NCI-H748 (cell line): ENCODE data around the gene WDR36.

Source experiments
- DNase-seq: peaks from one replicate; lab custom pipeline; 2025; ENCODE audit not compliant: unreplicated experiment; lab: John Stamatoyannopoulos, UW

Gene WDR36

DNA sequence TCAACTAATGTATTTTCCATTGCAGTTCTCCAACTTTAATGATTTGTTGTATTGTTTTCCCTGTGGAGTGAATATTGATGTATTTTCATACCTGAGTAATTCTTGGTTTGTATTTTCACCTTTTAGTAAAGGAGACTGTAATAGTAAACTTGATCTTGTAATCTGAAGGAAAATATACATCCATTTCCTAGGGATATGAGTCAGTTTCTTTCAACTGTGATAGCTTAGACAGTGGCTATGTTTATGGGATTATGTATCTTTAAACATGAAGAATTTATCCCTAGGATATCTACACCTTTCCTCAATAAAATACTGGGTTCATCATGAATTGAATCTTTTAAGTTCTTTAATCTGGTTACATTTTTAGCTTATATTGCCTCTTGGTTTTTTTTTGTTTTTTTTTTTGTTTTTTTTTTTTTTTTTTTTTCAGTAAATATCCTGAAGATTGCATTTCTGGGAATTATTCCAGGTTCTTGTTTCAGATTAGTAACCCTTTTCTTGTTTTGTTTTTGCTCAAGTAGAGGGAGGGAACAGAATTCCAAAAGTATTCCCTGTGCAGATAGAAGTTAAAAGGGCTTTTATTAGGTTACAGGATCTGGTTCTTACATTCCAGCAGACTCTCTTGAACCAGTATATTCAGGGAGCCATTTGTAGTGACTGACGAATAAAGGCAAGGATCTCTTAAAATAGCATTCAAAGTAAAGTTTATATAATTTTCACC lies 7.1 kb downstream of the WDR36 start:
- DNase-seq, result no peak

DNA sequence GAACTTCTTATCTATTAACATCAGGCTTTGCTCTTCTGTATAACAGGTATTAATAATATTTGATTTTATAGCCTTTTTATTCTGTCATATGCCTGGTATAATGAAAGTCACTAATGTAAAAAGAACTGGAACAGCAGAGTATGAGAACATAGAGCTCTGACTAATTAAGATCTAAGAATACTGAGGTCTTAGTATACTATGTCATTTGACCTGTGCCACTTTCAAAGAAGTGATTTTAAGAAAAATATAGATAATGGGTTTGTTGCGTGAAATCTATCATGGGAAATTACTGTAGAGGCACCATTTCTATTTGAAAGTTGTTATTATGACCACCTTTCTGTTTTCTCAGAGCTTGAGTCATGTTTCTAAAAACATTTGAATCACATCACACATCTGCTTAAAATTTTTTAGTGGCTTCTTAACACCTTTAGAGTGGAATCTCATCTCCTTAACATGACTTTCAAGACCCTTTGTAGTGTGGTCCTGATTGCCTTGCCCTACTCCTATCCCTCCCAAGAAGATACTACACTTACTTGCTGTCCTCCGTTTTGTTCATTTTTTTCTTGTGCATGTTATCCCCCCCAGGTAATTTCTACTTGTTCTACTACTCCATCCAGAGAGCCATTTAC lies 14.3 kb downstream of the WDR36 start:
- DNase-seq, result no peak

DNA sequence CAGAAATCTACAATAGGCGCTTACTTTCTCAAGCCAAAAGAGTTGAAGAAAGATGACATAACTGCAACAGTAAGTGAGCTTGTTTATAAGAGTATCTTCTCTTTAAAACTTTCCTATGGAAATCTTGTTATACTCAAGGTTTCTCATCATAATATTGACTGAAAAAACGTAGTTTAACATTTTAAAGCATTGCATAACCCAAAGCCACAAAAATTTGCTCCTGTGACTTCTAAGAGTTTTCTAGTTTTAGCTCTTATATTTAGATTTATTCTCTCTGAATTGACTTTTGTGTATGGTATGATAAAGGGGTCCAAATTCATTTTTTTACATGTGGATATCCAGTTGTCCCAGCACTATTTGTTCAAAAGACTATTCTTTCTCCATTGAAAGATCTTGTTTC lies 15.2 kb downstream of the WDR36 start:
- no peak for DNase-seq

DNA sequence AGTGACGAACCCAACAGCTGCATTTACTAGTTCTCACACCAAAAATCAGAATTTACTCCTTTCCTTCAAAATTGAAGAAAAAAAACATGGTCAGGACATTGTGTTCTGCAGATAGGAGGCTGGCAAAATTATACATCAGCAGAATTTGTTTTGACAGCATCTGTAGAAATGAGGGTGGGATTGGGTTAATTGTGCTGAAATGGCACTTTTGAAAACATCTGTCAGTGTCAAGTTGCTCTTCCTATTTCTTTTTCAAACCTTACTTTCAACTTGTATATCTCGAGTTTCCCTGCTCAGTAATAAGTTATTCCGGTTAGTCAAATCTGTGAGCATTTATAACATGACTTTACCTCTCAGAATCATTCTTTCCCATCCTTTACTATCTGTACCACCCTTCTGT lies 19.8 kb downstream of the WDR36 start:
- DNase-seq, result no peak

DNA sequence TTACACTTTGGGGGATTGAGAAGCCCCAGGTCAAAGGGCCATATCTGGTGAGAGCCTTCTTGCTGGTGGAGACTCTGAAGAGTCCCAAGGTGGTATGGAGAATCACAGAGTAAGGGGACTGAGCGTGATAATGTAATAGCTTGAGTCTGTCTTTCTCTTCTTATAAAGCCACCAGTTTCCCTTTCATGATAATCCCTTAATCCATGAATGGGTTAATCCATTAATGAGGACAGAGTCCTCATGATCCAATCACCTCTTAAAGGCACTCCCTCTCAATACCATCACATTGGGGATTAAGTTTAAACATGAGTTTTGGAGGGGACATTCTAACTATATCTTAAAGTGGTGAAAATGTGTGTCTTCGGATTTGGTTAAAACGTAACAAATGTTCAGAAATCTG lies 21.5 kb downstream of the WDR36 start:
- no peak for DNase-seq

DNA sequence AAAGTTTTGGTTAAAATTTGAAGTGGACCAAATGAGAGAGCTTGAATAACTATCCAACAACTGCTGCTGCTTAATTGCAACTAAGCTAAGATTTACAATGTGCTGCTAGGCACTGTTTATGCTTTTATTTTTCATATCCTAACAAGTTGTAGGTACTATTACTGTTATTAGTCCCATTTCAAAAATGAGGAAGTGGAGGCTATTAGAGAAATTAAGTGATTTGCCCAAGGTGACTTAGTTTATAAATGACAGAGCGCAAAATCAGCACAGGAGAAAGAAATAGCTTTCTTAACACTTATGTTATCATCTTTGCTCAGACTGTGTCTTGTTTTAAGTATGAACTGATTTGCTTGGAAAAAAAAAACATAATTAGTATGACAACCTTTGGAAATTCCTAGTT lies 23.1 kb downstream of the WDR36 start:
- DNase-seq, result no peak

DNA sequence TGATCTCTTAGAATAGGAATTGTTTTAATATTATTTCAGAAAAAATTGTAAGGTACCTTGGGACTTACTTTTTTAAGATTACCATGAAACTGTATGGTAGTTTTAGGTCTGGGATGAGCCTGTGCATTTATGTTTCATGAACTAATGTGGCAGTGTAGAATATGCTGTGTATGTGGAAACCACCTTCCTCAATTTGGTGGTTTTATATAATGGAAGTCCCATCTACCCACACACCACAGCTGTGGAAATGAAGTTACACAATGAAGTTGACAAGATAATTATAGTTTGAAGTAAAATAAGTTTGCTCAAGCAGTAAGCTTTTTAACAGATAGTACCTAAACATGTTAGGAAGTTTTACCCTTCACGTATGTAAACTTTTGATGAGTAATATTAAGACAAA lies 24.4 kb downstream of the WDR36 start:
- no peak for DNase-seq

DNA sequence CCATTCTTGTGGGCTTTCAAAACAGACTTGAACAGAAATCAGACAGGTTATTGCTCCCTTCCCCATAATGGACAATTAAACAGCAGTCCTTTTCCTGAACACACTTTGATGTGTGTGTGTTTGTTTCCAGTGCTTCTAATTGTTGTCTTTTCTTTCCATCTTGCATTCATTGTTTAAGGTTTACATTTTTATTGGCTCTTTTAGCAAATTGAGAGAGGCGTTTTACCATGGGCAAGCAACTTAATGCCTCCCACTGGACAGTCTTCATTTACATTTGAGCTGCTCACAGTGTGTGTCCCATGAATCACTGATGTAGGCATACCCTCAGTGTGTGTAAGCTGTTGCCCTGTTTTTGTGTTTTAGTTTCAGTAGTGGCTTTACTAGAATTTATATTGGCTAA lies 25.0 kb downstream of the WDR36 start:
- DNase-seq, result no peak

DNA sequence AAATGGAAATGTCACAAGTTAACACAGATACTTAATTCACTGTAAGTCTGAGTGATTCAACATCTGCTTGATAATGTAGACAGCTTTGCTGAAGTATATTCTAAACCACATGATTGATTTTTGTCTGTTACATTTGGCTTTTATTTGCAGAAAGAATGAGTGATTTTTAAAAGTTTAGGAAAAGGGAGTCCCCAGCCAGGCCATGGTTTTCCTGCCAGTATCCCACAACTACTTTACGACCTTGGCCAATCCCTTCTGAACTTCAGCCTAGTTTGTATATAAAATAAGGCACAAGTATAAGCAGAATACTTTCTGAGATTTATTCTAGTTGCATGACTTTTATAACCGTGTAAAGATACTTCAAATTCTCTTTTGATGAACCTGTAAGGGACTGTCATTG lies 27.1 kb downstream of the WDR36 start:
- DNase-seq, result no peak

DNA sequence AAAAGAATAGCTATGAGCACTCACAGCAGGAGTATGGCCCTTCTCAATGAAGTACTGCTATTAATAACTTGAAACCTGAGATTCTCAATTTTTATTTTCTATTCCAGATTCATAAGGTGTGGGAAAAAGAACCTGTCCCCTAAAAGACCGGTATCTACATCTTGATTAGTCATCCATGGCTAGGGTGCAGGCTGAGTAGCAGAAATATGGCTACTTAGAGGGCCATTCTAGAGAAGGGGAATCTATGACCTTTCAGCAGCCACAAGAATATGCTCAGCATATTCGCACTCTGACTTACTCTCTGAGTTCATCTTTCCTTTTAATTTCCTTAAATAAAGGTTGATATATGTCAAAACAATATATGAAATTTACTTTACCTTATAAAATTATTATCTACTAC lies 27.7 kb downstream of the WDR36 start:
- no peak for DNase-seq

DNA sequence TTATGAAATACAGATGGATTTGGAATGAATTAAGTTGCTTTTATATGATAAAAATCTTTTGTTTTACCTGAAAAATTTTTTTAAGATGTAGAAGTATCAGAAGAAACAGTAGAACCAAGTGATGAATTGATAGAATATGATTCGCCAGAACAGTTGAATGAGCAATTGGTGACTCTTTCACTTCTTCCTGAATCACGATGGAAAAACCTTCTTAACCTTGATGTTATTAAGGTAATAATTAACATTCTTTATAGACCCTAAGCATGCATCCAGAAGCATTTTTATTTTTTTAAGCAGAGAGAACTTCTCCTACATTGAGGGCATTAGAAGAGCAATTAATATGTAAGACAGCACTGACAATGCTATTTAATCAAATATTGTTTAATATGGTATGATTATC lies 28.8 kb downstream of the WDR36 start:
- no peak for DNase-seq

DNA sequence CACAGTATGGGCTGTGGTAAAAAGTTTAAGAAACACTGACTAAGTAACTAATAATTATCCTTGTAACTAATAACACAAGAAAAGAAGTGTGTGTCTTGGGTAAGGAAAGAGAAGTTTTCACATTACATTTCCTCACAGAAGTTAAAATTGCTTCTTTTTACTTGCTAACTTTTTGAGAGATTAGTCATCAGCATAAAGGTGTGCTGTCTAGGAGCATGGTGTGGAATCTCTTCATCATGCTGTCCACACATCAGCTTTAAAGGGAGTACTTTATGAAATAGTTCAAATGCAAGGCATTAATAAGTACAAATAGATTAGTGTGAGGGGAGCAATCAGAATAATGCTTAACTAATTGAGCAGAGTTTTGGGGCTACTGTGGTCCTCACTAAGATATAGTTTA lies 29.8 kb downstream of the WDR36 start:
- no peak for DNase-seq

DNA sequence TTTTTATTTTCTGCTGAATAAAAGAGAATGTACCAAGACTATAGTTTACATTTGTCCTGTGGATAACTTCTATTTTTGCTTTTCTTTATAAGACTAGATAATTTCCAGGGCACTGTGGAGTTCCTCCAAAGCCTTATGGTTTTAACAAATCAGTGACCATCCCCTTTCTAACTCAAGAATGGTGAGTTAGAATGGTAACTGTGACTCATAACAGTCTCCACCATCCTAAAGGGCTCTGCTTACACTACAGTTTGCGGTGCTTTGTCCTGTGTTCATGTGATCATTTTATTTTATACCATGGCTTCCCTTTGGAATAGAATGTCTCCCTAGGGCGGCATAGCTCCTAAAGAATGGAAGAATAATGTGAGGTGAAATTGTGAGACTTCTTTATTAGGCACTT lies 30.2 kb downstream of the WDR36 start:
- no peak for DNase-seq

DNA sequence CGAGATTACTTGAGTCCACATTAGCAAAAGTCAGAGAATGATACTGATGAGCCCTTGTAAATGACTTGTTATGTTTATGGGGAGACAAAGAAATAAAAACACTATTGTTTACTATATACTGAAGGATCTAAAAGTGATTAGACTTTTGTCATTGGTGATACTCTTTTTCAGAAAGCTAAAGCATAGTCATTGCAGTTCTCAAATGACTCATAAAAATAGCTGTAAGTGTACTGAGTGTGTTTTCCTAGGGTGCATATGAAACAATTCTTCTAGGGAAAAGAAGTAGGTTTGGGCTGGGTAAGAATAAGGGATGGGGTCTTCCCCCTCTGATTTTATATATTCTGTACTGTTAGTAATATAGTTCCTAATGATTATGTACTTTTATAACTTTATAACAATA lies 32.6 kb downstream of the WDR36 start:
- no peak for DNase-seq

DNA sequence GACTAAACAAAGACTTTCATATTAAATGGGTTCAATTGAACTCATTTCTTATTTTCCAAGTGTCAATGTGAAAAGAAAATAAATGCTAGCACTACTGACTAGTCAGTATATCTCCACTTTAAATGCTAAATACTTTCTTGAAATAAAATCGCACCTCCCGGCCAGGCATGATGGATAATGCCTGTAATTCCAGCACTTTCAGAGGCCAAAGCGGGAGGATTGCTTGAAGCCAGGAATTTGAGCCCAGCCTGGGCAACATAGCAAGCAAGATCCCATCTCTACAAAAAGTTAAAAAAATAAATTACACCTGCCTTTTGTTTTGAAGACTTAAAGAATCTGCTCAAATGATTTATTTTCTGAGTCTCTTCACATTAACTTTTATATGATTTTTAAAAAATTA lies 34.7 kb downstream of the WDR36 start:
- DNase-seq, result no peak

DNA sequence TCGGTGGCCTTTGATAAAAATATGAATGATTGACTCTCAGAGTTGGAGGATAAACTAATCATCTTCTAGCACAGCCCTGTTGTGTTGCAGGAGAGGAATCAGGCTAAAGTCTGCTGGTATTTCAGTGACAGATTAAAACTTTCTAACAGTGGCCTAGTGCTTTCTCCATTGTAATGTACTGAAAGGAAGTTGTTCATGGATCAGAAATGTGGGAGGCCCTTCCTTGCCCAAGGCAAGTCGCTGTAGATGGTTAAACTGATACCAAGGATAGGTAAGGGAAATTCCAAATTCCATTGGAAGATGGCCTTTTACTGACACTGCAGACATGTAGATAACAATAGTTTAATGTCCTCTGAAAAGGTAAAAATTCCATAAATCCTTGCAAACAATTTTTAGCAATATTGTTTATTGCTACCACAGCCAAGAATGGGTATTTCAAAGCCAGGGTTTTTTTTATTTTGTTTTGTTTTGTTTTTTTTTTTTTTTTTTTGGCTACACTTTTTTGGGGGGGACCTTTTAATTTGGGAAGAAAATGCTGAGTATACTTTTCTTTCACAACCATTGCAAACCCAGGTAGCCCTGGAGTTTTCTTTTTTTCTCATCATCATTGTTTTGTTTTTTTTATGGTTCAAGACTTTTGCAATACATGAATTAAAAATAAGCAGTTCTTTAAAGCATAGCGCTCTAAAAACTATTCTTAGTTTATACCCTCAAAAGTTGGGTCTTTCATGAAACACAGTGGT lies 35.5 kb downstream of the WDR36 start:
- no peak for DNase-seq

DNA sequence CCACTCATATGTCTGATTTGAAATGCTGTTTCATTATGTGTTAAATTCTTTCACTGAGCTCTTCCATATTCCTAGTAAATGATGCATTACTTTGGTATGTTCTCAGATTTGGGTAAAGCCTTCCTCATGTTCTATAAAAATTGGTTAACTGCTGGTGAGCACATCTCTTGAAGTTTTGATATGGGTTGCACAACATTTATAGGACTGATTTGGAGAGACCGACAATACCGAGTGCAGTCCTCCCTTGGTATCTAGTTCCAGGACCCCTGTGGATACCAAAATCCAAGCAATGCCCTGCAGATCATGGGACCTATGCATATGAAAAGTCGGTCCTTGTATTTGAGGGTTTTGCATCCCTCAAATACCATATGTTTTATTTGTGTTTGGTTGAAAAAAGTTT lies 37.8 kb downstream of the WDR36 start:
- no peak for DNase-seq

DNA sequence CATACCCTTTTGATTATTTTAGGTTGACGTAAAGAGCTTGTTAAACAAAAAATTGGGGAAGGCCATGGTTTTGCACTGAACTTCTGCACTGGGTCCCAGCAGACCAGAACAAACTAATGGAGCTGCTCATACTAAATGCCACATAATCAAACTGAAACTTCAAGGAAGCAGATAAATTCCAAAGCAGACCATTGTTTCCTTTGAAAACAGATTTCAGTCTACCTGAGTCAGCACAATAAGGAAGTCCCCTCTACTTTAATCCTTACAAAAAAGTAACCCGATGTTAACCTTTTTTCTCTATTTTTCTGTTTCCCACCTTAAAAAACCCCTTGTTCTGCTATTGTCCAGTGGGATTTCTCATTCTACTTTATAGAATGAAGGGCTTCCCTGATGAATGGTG lies 39.2 kb downstream of the WDR36 start:
- DNase-seq, result no peak

DNA sequence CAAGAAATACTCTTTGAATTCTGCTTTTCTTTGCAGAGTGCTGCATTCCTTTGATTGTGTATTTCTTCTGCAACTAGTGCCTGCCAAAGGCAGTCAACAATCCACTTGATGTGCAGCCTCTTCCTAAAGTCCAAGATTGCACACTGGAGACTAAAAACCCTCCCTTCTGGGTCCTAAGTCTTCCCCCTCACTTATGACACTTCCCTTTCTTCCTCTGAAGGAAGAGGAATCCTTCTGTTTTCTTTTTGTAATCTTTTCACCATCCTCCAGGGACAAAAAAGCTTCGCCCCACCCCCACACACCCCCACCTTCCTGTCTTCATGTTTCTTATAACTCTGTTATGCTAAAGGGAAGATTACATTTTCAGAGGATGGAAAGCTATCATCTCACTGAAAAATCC lies 39.9 kb downstream of the WDR36 start:
- DNase-seq, result no peak

DNA sequence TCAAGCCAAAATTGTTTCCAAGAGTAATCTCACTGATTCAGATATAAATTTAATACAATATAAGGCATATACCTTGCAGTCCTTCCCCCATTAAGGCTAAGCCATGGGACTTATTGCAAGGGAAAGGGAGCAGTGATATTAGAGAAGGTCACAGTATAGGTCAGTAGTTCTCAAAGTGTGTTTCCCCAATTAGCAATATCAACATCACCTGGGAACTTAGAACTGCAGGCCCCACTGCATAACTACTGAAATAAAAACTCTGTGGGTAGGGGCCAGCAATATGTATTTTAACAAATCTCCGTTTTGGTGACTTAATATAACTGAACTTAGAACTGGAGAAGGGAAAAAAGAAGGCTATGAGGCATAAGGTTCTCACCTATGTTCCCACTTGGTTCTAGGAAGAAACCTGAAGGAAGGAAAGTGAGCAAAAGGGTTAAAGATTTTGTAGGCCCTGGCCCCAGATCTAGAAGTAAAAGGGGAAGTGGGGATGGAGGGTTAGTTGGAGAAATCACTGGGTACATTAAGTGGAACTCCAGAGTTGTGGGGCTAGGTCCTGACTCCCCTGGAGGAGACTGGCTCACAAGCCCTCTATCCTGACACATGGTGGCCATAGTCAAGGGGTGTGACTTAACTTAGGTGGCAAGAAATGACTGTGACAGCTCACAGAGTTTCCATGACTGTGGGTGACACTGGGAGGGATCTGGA lies 40.7 kb downstream of the WDR36 start:
- no peak for DNase-seq

DNA sequence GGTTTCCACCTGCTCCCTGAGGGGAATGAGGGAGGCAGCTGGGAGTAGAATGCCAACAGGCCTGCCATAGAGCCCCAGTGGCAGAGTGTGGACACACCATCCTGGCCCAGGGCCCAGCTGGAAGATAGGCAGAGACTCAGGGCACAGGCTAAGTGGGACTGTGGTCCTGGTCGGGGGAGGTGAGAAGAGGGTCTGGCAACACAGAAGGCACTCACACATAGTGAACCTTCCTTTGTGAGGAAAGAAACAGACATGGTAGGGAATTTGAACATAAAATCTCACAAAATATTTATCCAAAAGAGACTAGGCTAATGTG lies 41.2 kb downstream of the WDR36 start:
- no peak for DNase-seq

DNA sequence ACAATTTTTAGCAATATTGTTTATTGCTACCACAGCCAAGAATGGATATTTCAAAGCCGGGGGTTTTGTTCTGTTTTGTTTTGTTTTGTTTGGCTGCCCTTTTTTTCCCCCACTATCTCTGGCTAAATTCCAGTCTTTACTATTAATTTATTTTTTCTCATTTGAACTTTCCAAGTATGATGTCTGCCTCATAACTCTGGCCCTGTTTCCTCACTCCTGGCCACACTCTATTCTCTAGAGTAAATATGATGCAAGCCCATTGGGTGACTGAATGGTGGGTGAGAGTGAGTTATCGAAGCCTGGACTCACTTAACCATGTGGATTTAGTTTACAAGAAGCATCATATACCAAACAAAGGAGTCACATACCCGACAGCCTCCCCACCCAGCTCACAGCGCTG lies 41.9 kb downstream of the WDR36 start:
- no peak for DNase-seq
